Measurements from ENCODE around the gene DRD3. TPM values are rescaled to one million over a fixed set of nuclear protein-coding genes. Genes with fewer than 3 reads are reported as not detected.

Gene DRD3
- total and polyA plus RNA-seq, 4 donors: not detected

DNA sequence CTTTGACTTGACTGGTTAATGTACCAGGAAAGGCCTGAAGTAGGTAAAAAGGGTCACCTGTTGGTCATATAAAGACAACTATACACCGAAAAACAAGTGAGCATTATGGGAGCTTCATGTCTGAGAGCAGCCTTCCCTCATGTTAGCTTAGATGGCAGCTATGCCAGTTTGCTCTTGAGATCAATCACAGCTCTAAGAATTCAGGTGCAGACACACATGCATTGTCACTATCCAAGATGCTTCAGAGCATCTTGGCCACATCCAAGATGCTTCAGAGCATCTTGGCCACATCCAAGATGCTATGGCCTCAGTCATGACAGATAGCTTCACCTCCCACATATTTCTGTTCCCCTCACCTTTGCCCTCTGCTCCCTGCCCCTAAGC lies 43.0 kb upstream of the DRD3 start:
- Histone ChIP-seq H3K27me3 (ENCODE audit: control insufficient read depth in 4 of 4, insufficient read depth in 4 of 4, low read length in 3 of 4) (no peaks in the 10 kb centered on the region), H3K9ac (ENCODE audit: low read depth in 1 of 2, low read length in 2 of 2) (no peak overlapping the region), H3K4me1 (ENCODE audit: control insufficient read depth in 4 of 4, insufficient read depth in 4 of 4, low read length in 3 of 4) (no peaks in the 10 kb centered on the region), H3K4me3 (ENCODE audit: low read depth in 1 of 3, low read length in 3 of 3) (no peak overlapping the region), H3K36me3 (ENCODE audit: control insufficient read depth in 4 of 4, insufficient read depth in 3 of 4, low read depth in 1 of 4, low read length in 3 of 4) (no peaks in the 10 kb centered on the region), H3K9me3 (ENCODE audit: control insufficient read depth in 4 of 4, low read length in 3 of 4) (peaks cover 4 to 13% (median 9%) of the 10 kb centered on the region in 4 donors), H3K27ac (ENCODE audit: low read depth in 1 of 2, low read length in 2 of 2) (no peak overlapping the region)
- TF ChIP-seq, protein P1, sequence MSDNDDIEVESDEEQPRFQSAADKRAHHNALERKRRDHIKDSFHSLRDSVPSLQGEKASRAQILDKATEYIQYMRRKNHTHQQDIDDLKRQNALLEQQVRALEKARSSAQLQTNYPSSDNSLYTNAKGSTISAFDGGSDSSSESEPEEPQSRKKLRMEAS (IDR thresholded peaks at IDR 0.05): no peak
- TF ChIP-seq, protein P2, sequence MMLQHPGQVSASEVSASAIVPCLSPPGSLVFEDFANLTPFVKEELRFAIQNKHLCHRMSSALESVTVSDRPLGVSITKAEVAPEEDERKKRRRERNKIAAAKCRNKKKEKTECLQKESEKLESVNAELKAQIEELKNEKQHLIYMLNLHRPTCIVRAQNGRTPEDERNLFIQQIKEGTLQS (IDR thresholded peaks at IDR 0.05): no peak
- TF ChIP-seq RXRA (IDR thresholded peaks at IDR 0.05) (no peak), HNF4G (IDR thresholded peaks at IDR 0.05) (no peak), JUND (IDR thresholded peaks at IDR 0.05) (no peak), HNF4A (conservative IDR thresholded peaks at IDR 0.05) (no peak), SP1 (IDR thresholded peaks at IDR 0.05) (no peak), YY1 (IDR thresholded peaks at IDR 0.05) (no peak), RAD21 (IDR thresholded peaks at IDR 0.05) (no peak), NR2F2 (IDR thresholded peaks at IDR 0.05) (no peak), TAF1 (conservative IDR thresholded peaks at IDR 0.05) (no peak)
- TF ChIP-seq, protein P3, sequence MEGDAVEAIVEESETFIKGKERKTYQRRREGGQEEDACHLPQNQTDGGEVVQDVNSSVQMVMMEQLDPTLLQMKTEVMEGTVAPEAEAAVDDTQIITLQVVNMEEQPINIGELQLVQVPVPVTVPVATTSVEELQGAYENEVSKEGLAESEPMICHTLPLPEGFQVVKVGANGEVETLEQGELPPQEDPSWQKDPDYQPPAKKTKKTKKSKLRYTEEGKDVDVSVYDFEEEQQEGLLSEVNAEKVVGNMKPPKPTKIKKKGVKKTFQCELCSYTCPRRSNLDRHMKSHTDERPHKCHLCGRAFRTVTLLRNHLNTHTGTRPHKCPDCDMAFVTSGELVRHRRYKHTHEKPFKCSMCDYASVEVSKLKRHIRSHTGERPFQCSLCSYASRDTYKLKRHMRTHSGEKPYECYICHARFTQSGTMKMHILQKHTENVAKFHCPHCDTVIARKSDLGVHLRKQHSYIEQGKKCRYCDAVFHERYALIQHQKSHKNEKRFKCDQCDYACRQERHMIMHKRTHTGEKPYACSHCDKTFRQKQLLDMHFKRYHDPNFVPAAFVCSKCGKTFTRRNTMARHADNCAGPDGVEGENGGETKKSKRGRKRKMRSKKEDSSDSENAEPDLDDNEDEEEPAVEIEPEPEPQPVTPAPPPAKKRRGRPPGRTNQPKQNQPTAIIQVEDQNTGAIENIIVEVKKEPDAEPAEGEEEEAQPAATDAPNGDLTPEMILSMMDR (IDR thresholded peaks at IDR 0.05; ENCODE audit: low read depth, low read length, missing input control): no peak
- TF ChIP-seq, protein P4, sequence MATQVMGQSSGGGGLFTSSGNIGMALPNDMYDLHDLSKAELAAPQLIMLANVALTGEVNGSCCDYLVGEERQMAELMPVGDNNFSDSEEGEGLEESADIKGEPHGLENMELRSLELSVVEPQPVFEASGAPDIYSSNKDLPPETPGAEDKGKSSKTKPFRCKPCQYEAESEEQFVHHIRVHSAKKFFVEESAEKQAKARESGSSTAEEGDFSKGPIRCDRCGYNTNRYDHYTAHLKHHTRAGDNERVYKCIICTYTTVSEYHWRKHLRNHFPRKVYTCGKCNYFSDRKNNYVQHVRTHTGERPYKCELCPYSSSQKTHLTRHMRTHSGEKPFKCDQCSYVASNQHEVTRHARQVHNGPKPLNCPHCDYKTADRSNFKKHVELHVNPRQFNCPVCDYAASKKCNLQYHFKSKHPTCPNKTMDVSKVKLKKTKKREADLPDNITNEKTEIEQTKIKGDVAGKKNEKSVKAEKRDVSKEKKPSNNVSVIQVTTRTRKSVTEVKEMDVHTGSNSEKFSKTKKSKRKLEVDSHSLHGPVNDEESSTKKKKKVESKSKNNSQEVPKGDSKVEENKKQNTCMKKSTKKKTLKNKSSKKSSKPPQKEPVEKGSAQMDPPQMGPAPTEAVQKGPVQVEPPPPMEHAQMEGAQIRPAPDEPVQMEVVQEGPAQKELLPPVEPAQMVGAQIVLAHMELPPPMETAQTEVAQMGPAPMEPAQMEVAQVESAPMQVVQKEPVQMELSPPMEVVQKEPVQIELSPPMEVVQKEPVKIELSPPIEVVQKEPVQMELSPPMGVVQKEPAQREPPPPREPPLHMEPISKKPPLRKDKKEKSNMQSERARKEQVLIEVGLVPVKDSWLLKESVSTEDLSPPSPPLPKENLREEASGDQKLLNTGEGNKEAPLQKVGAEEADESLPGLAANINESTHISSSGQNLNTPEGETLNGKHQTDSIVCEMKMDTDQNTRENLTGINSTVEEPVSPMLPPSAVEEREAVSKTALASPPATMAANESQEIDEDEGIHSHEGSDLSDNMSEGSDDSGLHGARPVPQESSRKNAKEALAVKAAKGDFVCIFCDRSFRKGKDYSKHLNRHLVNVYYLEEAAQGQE (IDR thresholded peaks at IDR 0.05): no peak
- DNase-seq (ENCODE audit: low spot score): no peak
- WGBS: 80% methylated on average over 1 of the region's 1 CpG

DNA sequence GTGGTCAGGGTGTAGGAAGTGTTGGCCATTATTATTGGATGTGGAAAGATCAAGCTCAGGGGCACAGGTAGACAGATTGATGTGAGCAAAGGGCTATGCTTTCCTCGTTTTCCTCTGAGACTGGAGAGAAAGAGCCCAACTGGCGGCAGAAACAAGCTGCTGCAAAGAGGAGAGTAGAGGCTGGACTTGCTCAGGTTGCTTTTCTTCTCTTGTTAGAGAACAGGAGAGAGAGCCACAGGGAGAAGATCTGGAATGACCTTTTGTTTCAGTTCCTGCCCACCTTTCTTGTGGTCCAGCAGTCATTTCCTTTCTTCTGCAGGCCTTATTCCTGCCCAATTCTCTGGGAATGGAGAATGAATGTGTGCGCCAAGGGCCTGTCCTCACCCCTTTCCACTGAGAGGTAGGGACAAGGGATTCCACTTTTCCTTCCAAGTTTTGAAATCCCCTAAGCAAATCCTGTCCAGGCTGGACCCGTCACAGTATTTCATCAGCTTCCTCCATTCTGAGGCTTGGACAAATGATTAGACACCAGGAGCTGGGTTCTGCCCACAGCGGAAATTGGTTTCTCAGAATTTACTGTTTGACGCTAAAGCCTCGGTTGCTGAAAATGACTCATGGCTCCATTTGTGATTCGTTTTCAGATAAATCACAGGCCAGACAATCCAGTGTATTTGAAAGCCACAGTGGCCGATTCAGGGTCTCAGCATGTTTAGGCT lies 42.5 kb upstream of the DRD3 start:
- Histone ChIP-seq H3K27me3 (ENCODE audit: control insufficient read depth in 4 of 4, insufficient read depth in 4 of 4, low read length in 3 of 4) (no peaks in the 10 kb centered on the region), H3K36me3 (ENCODE audit: control insufficient read depth in 4 of 4, insufficient read depth in 3 of 4, low read depth in 1 of 4, low read length in 3 of 4) (no peaks in the 10 kb centered on the region), H3K27ac (ENCODE audit: low read depth in 1 of 2, low read length in 2 of 2) (no peak overlapping the region), H3K9me3 (ENCODE audit: control insufficient read depth in 4 of 4, low read length in 3 of 4) (peaks cover 4 to 13% (median 9%) of the 10 kb centered on the region in 4 donors), H3K4me1 (ENCODE audit: control insufficient read depth in 4 of 4, insufficient read depth in 4 of 4, low read length in 3 of 4) (no peaks in the 10 kb centered on the region), H3K4me3 (ENCODE audit: low read depth in 1 of 3, low read length in 3 of 3) (no peak overlapping the region), H3K9ac (ENCODE audit: low read depth in 1 of 2, low read length in 2 of 2) (no peak overlapping the region)
- WGBS: 82% methylated on average over 9 of the region's 9 CpGs
- no peak for DNase-seq (ENCODE audit: low spot score)
- TF ChIP-seq, protein P5, sequence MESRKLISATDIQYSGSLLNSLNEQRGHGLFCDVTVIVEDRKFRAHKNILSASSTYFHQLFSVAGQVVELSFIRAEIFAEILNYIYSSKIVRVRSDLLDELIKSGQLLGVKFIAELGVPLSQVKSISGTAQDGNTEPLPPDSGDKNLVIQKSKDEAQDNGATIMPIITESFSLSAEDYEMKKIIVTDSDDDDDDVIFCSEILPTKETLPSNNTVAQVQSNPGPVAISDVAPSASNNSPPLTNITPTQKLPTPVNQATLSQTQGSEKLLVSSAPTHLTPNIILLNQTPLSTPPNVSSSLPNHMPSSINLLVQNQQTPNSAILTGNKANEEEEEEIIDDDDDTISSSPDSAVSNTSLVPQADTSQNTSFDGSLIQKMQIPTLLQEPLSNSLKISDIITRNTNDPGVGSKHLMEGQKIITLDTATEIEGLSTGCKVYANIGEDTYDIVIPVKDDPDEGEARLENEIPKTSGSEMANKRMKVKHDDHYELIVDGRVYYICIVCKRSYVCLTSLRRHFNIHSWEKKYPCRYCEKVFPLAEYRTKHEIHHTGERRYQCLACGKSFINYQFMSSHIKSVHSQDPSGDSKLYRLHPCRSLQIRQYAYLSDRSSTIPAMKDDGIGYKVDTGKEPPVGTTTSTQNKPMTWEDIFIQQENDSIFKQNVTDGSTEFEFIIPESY (IDR thresholded peaks at IDR 0.05): no peak
- no peak for TF ChIP-seq RAD21 (IDR thresholded peaks at IDR 0.05)
- TF ChIP-seq FOXA1 (IDR thresholded peaks at IDR 0.05): no peak
- TF ChIP-seq, protein P1 (IDR thresholded peaks at IDR 0.05): no peak
- TF ChIP-seq, protein P4 (IDR thresholded peaks at IDR 0.05): no peak
- no peak for TF ChIP-seq YY1 (IDR thresholded peaks at IDR 0.05)
- no peak for TF ChIP-seq RXRA (IDR thresholded peaks at IDR 0.05)
- TF ChIP-seq EGR1 (IDR thresholded peaks at IDR 0.05; ENCODE audit: low read depth in 2 of 2): no peak
- no peak for TF ChIP-seq HNF4A (conservative IDR thresholded peaks at IDR 0.05)
- TF ChIP-seq HNF4G (IDR thresholded peaks at IDR 0.05): no peak
- TF ChIP-seq, protein P3 (IDR thresholded peaks at IDR 0.05; ENCODE audit: low read depth, low read length, missing input control): no peak
- TF ChIP-seq FOXA2 (IDR thresholded peaks at IDR 0.05): no peak

Data from liver (tissue), 9 donors.